Measurements from ENCODE around the gene ABCG1. TPM values are rescaled to one million over a fixed set of nuclear protein-coding genes. Genes with fewer than 3 reads are reported as not detected.

ABCG1 gene
- total RNA-seq, 2 donors from 2014 or later = 7.9 to 12.3 TPM

- no peak for DNase-seq (ENCODE audit: low spot score)
- Histone ChIP-seq H3K27ac (no peak overlapping the region), H3K36me3 (no peaks in the 10 kb centered on the region), H3K27me3 (no peaks in the 10 kb centered on the region), H3K9me3 (no peaks in the 10 kb centered on the region), H3K4me1 (no peaks in the 10 kb centered on the region), H3K4me3 (no peak overlapping the region)
- no peak for TF ChIP-seq CTCF (IDR thresholded peaks at IDR 0.05)
Observed at GRCh38 chr21:42344631-42345030, 125.7 kb downstream of the ABCG1 start.

- Histone ChIP-seq H3K36me3 (no peaks in the 10 kb centered on the region), H3K9me3 (no peaks in the 10 kb centered on the region), H3K4me1 (no peaks in the 10 kb centered on the region), H3K27me3 (no peaks in the 10 kb centered on the region), H3K4me3 (no peak overlapping the region), H3K27ac (no peak overlapping the region)
- no peak for DNase-seq (ENCODE audit: low spot score)
- no peak for TF ChIP-seq CTCF (IDR thresholded peaks at IDR 0.05)
Observed at GRCh38 chr21:42346441-42346840, 127.5 kb downstream of the ABCG1 start.

Other genes with a start within 250 kb of the ABCG1 start
- gene ZBTB21, start 208.8 kb upstream of the ABCG1 start, total RNA-seq = 10 to 100 TPM in 1 of 2 donors, 1 to 10 TPM in 1; 5.5 to 10.3 TPM
- gene UMODL1, start 147.8 kb upstream of the ABCG1 start, total RNA-seq = not detected
- 1 to 10 TPM; 5.0 TPM for gene TFF3, start 96.3 kb downstream of the ABCG1 start, total RNA-seq
- gene TFF2, start 131.9 kb downstream of the ABCG1 start, total RNA-seq = not detected
- not detected for gene TFF1, start 147.4 kb downstream of the ABCG1 start, total RNA-seq
- 1 to 10 TPM; 1.1 to 2.4 TPM for gene TMPRSS3, start 176.9 kb downstream of the ABCG1 start, total RNA-seq
- gene UBASH3A, start 184.8 kb downstream of the ABCG1 start, total RNA-seq = under 1 TPM in 1 of 2 donors, not detected in 1; 0.12 TPM